ENCODE data around the gene WASF2. TPM values are rescaled to one million over a fixed set of nuclear protein-coding genes. Genes with fewer than 3 reads are reported as not detected.

The WASF2 gene
- total and polyA plus RNA-seq, 2 of the 13 experiments (the other 11 are each of a cell fraction or from before 2014, with no cell fraction given), result 10.4 to 27.7 TPM

GRCh38 chr1:27527223-27527889 lies 37.4 kb upstream of the WASF2 start (continued):
- TF ChIP-seq, protein P1, sequence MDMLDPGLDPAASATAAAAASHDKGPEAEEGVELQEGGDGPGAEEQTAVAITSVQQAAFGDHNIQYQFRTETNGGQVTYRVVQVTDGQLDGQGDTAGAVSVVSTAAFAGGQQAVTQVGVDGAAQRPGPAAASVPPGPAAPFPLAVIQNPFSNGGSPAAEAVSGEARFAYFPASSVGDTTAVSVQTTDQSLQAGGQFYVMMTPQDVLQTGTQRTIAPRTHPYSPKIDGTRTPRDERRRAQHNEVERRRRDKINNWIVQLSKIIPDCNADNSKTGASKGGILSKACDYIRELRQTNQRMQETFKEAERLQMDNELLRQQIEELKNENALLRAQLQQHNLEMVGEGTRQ (IDR thresholded peaks at IDR 0.05; ENCODE audit: low read depth, low read length), result no peak
- TF ChIP-seq, protein P1 (CRISPR knock-in tag; IDR thresholded peaks at IDR 0.05; ENCODE audit: borderline replicate concordance), result no peak
- TF ChIP-seq ZNF761 (CRISPR knock-in tag; conservative IDR thresholded peaks at IDR 0.05) (no peak), FOXA3 (CRISPR knock-in tag; IDR thresholded peaks at IDR 0.05) (peak; percentile 59; the same call in 1 of the 2 replicates), ZNF20 (CRISPR knock-in tag; IDR thresholded peaks at IDR 0.05) (no peak), FOXK1 (CRISPR knock-in tag; IDR thresholded peaks at IDR 0.05; ENCODE audit: borderline replicate concordance, low read depth) (peak; percentile 48; the same call in 1 of the 2 replicates), JUN (CRISPR knock-in tag; IDR thresholded peaks at IDR 0.05) (no peak), TBX2 (CRISPR knock-in tag; IDR thresholded peaks at IDR 0.05; ENCODE audit: borderline replicate concordance) (peak; percentile 66; the same call in 1 of the 2 replicates), ZBTB42 (CRISPR knock-in tag; IDR thresholded peaks at IDR 0.05) (0 out of 2 replicates have a peak, but pooled peaks have one; percentile 45), THYN1 (CRISPR knock-in tag; IDR thresholded peaks at IDR 0.05; ENCODE audit: borderline replicate concordance, low read depth) (no peak), CEBPG (CRISPR knock-in tag; IDR thresholded peaks at IDR 0.05) (no peak), CHD2 (IDR thresholded peaks at IDR 0.05; ENCODE audit: low read depth, low read length) (no peak), ZNF317 (CRISPR knock-in tag; IDR thresholded peaks at IDR 0.05) (no peak), SMAD3 (CRISPR knock-in tag; IDR thresholded peaks at IDR 0.05) (no peak), ZNF24 (IDR thresholded peaks at IDR 0.05) (no peak), PTBP1 (IDR thresholded peaks at IDR 0.05; ENCODE audit: low read depth, low read length, poor library complexity, severe bottlenecking) (no peak), TIGD3 (CRISPR knock-in tag; IDR thresholded peaks at IDR 0.05; ENCODE audit: borderline replicate concordance) (no peak), ZBTB38 (CRISPR knock-in tag; IDR thresholded peaks at IDR 0.05) (peak; percentile 25; the same call in 1 of the 2 replicates), AHR (CRISPR knock-in tag; IDR thresholded peaks at IDR 0.05) (no peak)
